Neural cell (in vitro differentiated cells): ENCODE measurements around the gene COL19A1. TPM values are rescaled to one million over a fixed set of nuclear protein-coding genes. Genes with fewer than 3 reads are reported as not detected.

Source experiments
- H2AFZ ChIP-seq: fragments of 200-600, 300-800 bp; sonication (generic), shearing (Covaris generic); 2 replicates; pipeline ENCODE4 v1.6.0; 2014; ENCODE audit warnings: low read depth, mild to moderate bottlenecking, antibody characterized with exemption, low read length, moderate library complexity
- H3F3A ChIP-seq: fragments of 200-600 bp; shearing (Covaris generic); 2 replicates; pipeline ENCODE4 v1.6.1; 2016; ENCODE audit warnings: mild to moderate bottlenecking, moderate library complexity, mixed read lengths, antibody characterized with exemption, low read length; ENCODE audit not compliant: insufficient read depth, poor library complexity, severe bottlenecking
- H3K27ac ChIP-seq: fragments of 200-600, 300-800 bp; sonication (generic), shearing (Covaris generic); 2 replicates; pipeline ENCODE4 v1.5.1; 2014; ENCODE audit warnings: mild to moderate bottlenecking, low read length, moderate library complexity
- H3K27me3 ChIP-seq: fragments of 300-800, 200-600 bp; sonication (generic), shearing (Covaris generic); 2 replicates; pipeline ENCODE4 v1.6.0; 2014; ENCODE audit warnings: mild to moderate bottlenecking, low read depth, low read length, moderate library complexity; ENCODE audit not compliant: insufficient read depth
- H3K36me3 ChIP-seq: fragments of 300-800, 200-600 bp; sonication (generic), shearing (Covaris generic); 2 replicates; pipeline ENCODE4 v1.5.1; 2014; ENCODE audit warnings: mild to moderate bottlenecking, antibody characterized with exemption, low read length, moderate library complexity; ENCODE audit not compliant: insufficient read depth
- H3K4me2 ChIP-seq: fragments of 300-800, 200-600 bp; sonication (generic), shearing (Covaris generic); 2 replicates; pipeline ENCODE4 v1.6.0; 2014; ENCODE audit warnings: mild to moderate bottlenecking, low read length
- H3K4me3 ChIP-seq: fragments of 300-800, 200-600 bp; sonication (generic), shearing (Covaris generic); 2 replicates; pipeline ENCODE4 v1.5.1; 2014; ENCODE audit warnings: mild to moderate bottlenecking, low read length, moderate library complexity
- H3K79me2 ChIP-seq: fragments of 200-600 bp; shearing (Covaris generic); replicated peaks from 2 replicates; pipeline ENCODE4 v1.6.0; 2014; ENCODE audit warnings: mild to moderate bottlenecking, low read length, moderate library complexity; ENCODE audit not compliant: insufficient read depth
- H3K9ac ChIP-seq: fragments of 300-800, 200-600 bp; sonication (generic), shearing (Covaris generic); 2 replicates; pipeline ENCODE4 v1.6.1; 2016; ENCODE audit warnings: mild to moderate bottlenecking, low read length, mixed read lengths
- H3K9me2 ChIP-seq: fragments of 200-600 bp; shearing (Covaris generic); 2 replicates; pipeline ENCODE4 v1.6.1; 2016; ENCODE audit warnings: mild to moderate bottlenecking, low read length, mixed read lengths; ENCODE audit not compliant: insufficient read depth
- H3K9me3 ChIP-seq: fragments of 200-600, 300-800 bp; sonication (generic), shearing (Covaris generic); 2 replicates; pipeline ENCODE4 v1.6.1; 2016; ENCODE audit warnings: mild to moderate bottlenecking, mixed run types, low read length, moderate library complexity, mixed read lengths
- H4K20me1 ChIP-seq: fragments of 200-600 bp; shearing (Covaris generic); 2 replicates; pipeline ENCODE4 v1.6.1; 2016; ENCODE audit warnings: mild to moderate bottlenecking, mixed run types; ENCODE audit not compliant: insufficient read depth
- EP300 ChIP-seq: fragments of 450-650 bp; conservative IDR thresholded peaks from 2 replicates; pipeline ENCODE4 v1.6.1; 2014; ENCODE audit warnings: antibody characterized with exemption, mild to moderate bottlenecking, moderate library complexity; ENCODE audit not compliant: poor library complexity, severe bottlenecking
- EZH2 ChIP-seq: fragments of 200-600, 300-800 bp; shearing (Covaris generic), sonication (generic); IDR thresholded peaks from 2 replicates; pipeline ENCODE4 v1.6.1; 2014; ENCODE audit warnings: antibody characterized with exemption, low read length, borderline replicate concordance, mild to moderate bottlenecking; ENCODE audit not compliant: insufficient read depth, poor library complexity, severe bottlenecking
- MXI1 ChIP-seq: fragments of 450-650 bp; conservative IDR thresholded peaks from 2 replicates; pipeline ENCODE4 v1.6.1; 2014; ENCODE audit warnings: antibody characterized with exemption, mild to moderate bottlenecking; ENCODE audit not compliant: poor library complexity, severe bottlenecking
- POLR2AphosphoS5 ChIP-seq: IDR thresholded peaks from 2 replicates; pipeline ENCODE4 v1.6.1; 2012
- RAD21 ChIP-seq: fragments of 450-650 bp; conservative IDR thresholded peaks from 2 replicates; pipeline ENCODE4 v1.6.1; 2014; ENCODE audit warnings: antibody characterized with exemption, mild to moderate bottlenecking, moderate library complexity
- SMC3 ChIP-seq: fragments of 450-650 bp; conservative IDR thresholded peaks from 2 replicates; pipeline ENCODE4 v1.6.1; 2014; ENCODE audit warnings: antibody characterized with exemption, mild to moderate bottlenecking, moderate library complexity; ENCODE audit not compliant: poor library complexity
- TAF1 ChIP-seq: IDR thresholded peaks from 2 replicates; pipeline ENCODE4 v1.6.1; 2012; ENCODE audit warnings: low read depth
- polyA plus RNA-seq: library from polyadenylated mRNA; depleted of rRNA; stranded (reverse); fragments of >200 nt; gene quantifications from 2 replicates; pipeline ENCODE4 v1.2.3, GENCODE V29; 2014
- TF ChIP-seq, protein P1 (sequence below): fragments of 450-650 bp; IDR thresholded peaks from 2 replicates; pipeline ENCODE4 v1.5.1; 2014; ENCODE audit warnings: antibody characterized with exemption, mild to moderate bottlenecking, moderate library complexity; ENCODE audit not compliant: poor library complexity, severe bottlenecking
- TF ChIP-seq, protein P2 (sequence below): IDR thresholded peaks from 2 replicates; pipeline ENCODE4 v1.6.1; 2012; ENCODE audit warnings: borderline replicate concordance

Gene COL19A1
- polyA plus RNA-seq, 1 donor from 2014 or later, result 0.24 TPM

DNA sequence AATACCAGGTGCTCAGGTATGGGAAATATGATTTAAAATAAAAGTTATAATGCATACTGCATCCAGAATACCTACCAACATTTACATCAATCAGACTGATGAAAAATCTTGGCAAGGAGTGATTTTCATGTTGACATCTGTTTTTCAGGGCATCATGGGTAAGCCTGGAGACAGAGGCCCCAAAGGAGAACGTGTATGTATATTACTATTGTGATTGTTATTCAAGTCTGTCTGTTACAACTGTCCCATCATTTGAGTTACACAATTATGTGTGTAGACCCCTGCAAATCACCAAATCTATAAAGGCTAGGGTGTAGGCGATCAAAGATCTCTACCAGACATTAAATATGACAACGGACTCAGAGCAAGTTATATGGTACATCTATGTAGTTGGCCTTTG is 318.4 kb downstream of the COL19A1 start:
- Histone ChIP-seq H2AFZ (no peak overlapping the region), H3F3A (peaks cover 3% of the 10 kb centered on the region), H3K9me2 (no peaks in the 10 kb centered on the region), H3K79me2 (no peaks in the 10 kb centered on the region), H4K20me1 (no peaks in the 10 kb centered on the region), H3K4me3 (no peak overlapping the region), H3K9me3 (no peaks in the 10 kb centered on the region), H3K9ac (no peak overlapping the region), H3K27ac (peak overlapping the region; percentile 73), H3K27me3 (no peaks in the 10 kb centered on the region), H3K4me2 (peak overlapping the region; percentile 6), H3K36me3 (no peaks in the 10 kb centered on the region)
- TF ChIP-seq EZH2 (no peak), RAD21 (no peak), POLR2AphosphoS5 (peak; percentile 82), SMC3 (no peak), MXI1 (no peak), TAF1 (no peak), EP300 (peak; percentile 86)
- TF ChIP-seq, protein P1, sequence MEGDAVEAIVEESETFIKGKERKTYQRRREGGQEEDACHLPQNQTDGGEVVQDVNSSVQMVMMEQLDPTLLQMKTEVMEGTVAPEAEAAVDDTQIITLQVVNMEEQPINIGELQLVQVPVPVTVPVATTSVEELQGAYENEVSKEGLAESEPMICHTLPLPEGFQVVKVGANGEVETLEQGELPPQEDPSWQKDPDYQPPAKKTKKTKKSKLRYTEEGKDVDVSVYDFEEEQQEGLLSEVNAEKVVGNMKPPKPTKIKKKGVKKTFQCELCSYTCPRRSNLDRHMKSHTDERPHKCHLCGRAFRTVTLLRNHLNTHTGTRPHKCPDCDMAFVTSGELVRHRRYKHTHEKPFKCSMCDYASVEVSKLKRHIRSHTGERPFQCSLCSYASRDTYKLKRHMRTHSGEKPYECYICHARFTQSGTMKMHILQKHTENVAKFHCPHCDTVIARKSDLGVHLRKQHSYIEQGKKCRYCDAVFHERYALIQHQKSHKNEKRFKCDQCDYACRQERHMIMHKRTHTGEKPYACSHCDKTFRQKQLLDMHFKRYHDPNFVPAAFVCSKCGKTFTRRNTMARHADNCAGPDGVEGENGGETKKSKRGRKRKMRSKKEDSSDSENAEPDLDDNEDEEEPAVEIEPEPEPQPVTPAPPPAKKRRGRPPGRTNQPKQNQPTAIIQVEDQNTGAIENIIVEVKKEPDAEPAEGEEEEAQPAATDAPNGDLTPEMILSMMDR, result no peak
- TF ChIP-seq, protein P2, sequence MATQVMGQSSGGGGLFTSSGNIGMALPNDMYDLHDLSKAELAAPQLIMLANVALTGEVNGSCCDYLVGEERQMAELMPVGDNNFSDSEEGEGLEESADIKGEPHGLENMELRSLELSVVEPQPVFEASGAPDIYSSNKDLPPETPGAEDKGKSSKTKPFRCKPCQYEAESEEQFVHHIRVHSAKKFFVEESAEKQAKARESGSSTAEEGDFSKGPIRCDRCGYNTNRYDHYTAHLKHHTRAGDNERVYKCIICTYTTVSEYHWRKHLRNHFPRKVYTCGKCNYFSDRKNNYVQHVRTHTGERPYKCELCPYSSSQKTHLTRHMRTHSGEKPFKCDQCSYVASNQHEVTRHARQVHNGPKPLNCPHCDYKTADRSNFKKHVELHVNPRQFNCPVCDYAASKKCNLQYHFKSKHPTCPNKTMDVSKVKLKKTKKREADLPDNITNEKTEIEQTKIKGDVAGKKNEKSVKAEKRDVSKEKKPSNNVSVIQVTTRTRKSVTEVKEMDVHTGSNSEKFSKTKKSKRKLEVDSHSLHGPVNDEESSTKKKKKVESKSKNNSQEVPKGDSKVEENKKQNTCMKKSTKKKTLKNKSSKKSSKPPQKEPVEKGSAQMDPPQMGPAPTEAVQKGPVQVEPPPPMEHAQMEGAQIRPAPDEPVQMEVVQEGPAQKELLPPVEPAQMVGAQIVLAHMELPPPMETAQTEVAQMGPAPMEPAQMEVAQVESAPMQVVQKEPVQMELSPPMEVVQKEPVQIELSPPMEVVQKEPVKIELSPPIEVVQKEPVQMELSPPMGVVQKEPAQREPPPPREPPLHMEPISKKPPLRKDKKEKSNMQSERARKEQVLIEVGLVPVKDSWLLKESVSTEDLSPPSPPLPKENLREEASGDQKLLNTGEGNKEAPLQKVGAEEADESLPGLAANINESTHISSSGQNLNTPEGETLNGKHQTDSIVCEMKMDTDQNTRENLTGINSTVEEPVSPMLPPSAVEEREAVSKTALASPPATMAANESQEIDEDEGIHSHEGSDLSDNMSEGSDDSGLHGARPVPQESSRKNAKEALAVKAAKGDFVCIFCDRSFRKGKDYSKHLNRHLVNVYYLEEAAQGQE, result no peak

DNA sequence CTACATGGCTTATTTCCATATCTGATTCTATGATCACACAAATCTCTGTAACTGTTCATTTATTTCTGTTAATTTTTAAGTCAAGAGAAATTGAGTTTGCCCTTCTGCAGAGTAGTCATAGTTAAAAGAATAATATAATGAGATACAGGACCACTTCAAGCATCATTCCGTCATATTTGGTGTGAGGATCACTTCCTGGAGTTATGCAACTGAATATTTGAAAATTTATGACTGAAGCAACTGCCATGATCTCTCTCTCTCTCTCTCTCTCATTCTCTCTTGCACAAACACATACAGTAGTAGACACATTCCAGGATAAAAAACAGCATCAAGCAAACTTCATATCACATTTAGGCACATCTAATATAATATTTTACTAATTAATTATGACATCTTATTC is 320.1 kb downstream of the COL19A1 start:
- Histone ChIP-seq H4K20me1 (no peaks in the 10 kb centered on the region), H3K4me2 (no peak overlapping the region), H2AFZ (no peak overlapping the region), H3K9me3 (no peaks in the 10 kb centered on the region), H3K9me2 (no peaks in the 10 kb centered on the region), H3K27ac (no peak overlapping the region), H3K4me3 (no peak overlapping the region), H3K9ac (no peak overlapping the region), H3K27me3 (no peaks in the 10 kb centered on the region), H3K36me3 (no peaks in the 10 kb centered on the region), H3F3A (peaks cover 3% of the 10 kb centered on the region), H3K79me2 (no peaks in the 10 kb centered on the region)
- no peak for TF ChIP-seq EP300
- TF ChIP-seq, protein P2, result no peak
- no peak for TF ChIP-seq TAF1
- no peak for TF ChIP-seq POLR2AphosphoS5
- TF ChIP-seq, protein P1, result no peak
- no peak for TF ChIP-seq RAD21
- TF ChIP-seq SMC3, result no peak
- no peak for TF ChIP-seq EZH2
- no peak for TF ChIP-seq MXI1
